Measurements from ENCODE around the gene OTUD1.

Gene OTUD1

GRCh38 chr10:23442936-23443335 is 4.1 kb downstream of the OTUD1 start:
- Histone ChIP-seq H4K20me1 (ENCODE audit: insufficient read depth) (no peaks in the 10 kb centered on the region), H3K4me1 (ENCODE audit: low read depth, poor library complexity, severe bottlenecking) (peaks cover 45% of the 10 kb centered on the region), H3K9ac (no peak overlapping the region; the same call in 1 of the 2 replicates), H3K79me2 (ENCODE audit: insufficient read depth, low read depth) (peaks cover 43% of the 10 kb centered on the region), H3K27me3 (ENCODE audit: insufficient read depth, low read depth) (no peaks in the 10 kb centered on the region), H3K4me2 (peak overlapping the region; percentile 86), H2AFZ (ENCODE audit: low read depth) (no peak overlapping the region), H3K27ac (peak overlapping the region; percentile 51; the same call in 1 of the 2 replicates), H3K4me3 (IDR thresholded peaks at IDR 0.05; ENCODE audit: insufficient read depth, low read depth, low read length) (no peak overlapping the region), H3K36me3 (ENCODE audit: insufficient read depth) (no peaks in the 10 kb centered on the region)
- TF ChIP-seq CTCF (conservative IDR thresholded peaks at IDR 0.05; ENCODE audit: low read depth, low read length), result no peak

GRCh38 chr10:23445591-23445990 is 6.7 kb downstream of the OTUD1 start:
- no peaks in the 10 kb centered on the region for H4K20me1 ChIP-seq (ENCODE audit: insufficient read depth)
- H3K27ac ChIP-seq, result no peak overlapping the region; the same call in 1 of the 2 replicates
- peaks cover 39% of the 10 kb centered on the region for H3K79me2 ChIP-seq (ENCODE audit: insufficient read depth, low read depth)
- peaks cover 58% of the 10 kb centered on the region for H3K4me1 ChIP-seq (ENCODE audit: low read depth, poor library complexity, severe bottlenecking)
- H3K4me3 ChIP-seq (IDR thresholded peaks at IDR 0.05; ENCODE audit: insufficient read depth, low read depth, low read length), result no peak overlapping the region
- no peak overlapping the region for H2AFZ ChIP-seq (ENCODE audit: low read depth)
- no peak for TF ChIP-seq CTCF (conservative IDR thresholded peaks at IDR 0.05; ENCODE audit: low read depth, low read length)
- peak overlapping the region; percentile 37; the same call in 1 of the 2 replicates for H3K4me2 ChIP-seq
- no peaks in the 10 kb centered on the region for H3K36me3 ChIP-seq (ENCODE audit: insufficient read depth)
- no peak overlapping the region for H3K9ac ChIP-seq
- no peaks in the 10 kb centered on the region for H3K27me3 ChIP-seq (ENCODE audit: insufficient read depth, low read depth)

GRCh38 chr10:23448323-23448722 is 9.4 kb downstream of the OTUD1 start:
- Histone ChIP-seq H3K4me3 (IDR thresholded peaks at IDR 0.05; ENCODE audit: insufficient read depth, low read depth, low read length) (no peak overlapping the region), H3K27ac (no peak overlapping the region), H4K20me1 (ENCODE audit: insufficient read depth) (no peaks in the 10 kb centered on the region), H3K79me2 (ENCODE audit: insufficient read depth, low read depth) (peaks cover 12% of the 10 kb centered on the region; the same call in 1 of the 2 replicates), H3K27me3 (ENCODE audit: insufficient read depth, low read depth) (no peaks in the 10 kb centered on the region), H3K4me2 (0 out of 2 replicates have a peak overlapping the region, but pooled peaks have one; percentile 6), H3K36me3 (ENCODE audit: insufficient read depth) (no peaks in the 10 kb centered on the region), H2AFZ (ENCODE audit: low read depth) (no peak overlapping the region), H3K9ac (no peak overlapping the region), H3K4me1 (ENCODE audit: low read depth, poor library complexity, severe bottlenecking) (peaks cover 32% of the 10 kb centered on the region)
- no peak for TF ChIP-seq CTCF (conservative IDR thresholded peaks at IDR 0.05; ENCODE audit: low read depth, low read length)

GRCh38 chr10:23448802-23449570 is 10.1 kb downstream of the OTUD1 start:
- Histone ChIP-seq H3K4me1 (ENCODE audit: low read depth, poor library complexity, severe bottlenecking) (peaks cover 26% of the 10 kb centered on the region), H3K9ac (no peak overlapping the region), H2AFZ (ENCODE audit: low read depth) (no peak overlapping the region), H3K4me2 (peak overlapping the region; percentile 6; the same call in 1 of the 2 replicates), H3K27me3 (ENCODE audit: insufficient read depth, low read depth) (no peaks in the 10 kb centered on the region), H3K79me2 (ENCODE audit: insufficient read depth, low read depth) (peaks cover 5% of the 10 kb centered on the region; the same call in 1 of the 2 replicates), H3K36me3 (ENCODE audit: insufficient read depth) (no peaks in the 10 kb centered on the region), H3K4me3 (IDR thresholded peaks at IDR 0.05; ENCODE audit: insufficient read depth, low read depth, low read length) (no peak overlapping the region), H4K20me1 (ENCODE audit: insufficient read depth) (no peaks in the 10 kb centered on the region), H3K27ac (no peak overlapping the region)
- no peak for TF ChIP-seq CTCF (conservative IDR thresholded peaks at IDR 0.05; ENCODE audit: low read depth, low read length)

Measured in KMS-11 (cell line).